ENCODE results near the gene DACT3.
"Not testable (repeated sequence)": the region's sequence is repeated elsewhere in the genome, so short reads cannot be mapped to it uniquely, and the experiment has no call there.

Gene DACT3

DNA sequence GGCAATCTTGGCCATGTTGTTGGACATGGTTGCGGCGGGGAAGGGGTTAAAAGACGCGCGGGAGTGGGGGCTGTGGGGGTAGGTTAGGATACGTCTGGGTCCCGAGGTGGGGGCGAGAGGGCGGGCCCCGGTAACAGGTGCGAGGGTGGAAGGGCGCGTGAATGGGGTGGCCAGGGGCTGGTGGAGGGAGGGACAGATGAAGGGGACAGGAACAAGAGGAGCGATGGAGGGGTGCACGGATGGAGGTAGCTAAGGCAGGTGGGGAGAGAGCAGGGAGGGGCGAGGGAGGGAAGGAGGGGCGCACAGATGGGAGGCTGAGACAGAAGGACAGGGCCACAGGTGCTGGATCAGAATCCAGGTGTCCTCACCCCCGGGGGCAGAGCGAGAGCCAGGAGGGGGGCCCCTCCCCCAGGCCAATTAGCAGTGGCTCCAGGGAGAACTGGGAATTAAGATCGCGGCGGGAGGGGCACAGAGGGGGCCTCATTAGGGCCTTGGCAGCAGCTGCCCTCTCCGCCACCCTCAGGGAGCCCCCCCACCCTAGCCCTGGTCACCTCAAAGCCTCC lies 26.2 kb downstream of the DACT3 start:
- no peak overlapping the region; the same call in 1 of the 2 replicates for H3K4me3 ChIP-seq (ENCODE audit: low read depth, low read length)
- TF ChIP-seq, protein P1, sequence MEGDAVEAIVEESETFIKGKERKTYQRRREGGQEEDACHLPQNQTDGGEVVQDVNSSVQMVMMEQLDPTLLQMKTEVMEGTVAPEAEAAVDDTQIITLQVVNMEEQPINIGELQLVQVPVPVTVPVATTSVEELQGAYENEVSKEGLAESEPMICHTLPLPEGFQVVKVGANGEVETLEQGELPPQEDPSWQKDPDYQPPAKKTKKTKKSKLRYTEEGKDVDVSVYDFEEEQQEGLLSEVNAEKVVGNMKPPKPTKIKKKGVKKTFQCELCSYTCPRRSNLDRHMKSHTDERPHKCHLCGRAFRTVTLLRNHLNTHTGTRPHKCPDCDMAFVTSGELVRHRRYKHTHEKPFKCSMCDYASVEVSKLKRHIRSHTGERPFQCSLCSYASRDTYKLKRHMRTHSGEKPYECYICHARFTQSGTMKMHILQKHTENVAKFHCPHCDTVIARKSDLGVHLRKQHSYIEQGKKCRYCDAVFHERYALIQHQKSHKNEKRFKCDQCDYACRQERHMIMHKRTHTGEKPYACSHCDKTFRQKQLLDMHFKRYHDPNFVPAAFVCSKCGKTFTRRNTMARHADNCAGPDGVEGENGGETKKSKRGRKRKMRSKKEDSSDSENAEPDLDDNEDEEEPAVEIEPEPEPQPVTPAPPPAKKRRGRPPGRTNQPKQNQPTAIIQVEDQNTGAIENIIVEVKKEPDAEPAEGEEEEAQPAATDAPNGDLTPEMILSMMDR (IDR thresholded peaks at IDR 0.05; ENCODE audit: low read depth, low read length, missing control alignments): no peak
- DNase-seq (ENCODE audit: low read depth): no peak

DNA sequence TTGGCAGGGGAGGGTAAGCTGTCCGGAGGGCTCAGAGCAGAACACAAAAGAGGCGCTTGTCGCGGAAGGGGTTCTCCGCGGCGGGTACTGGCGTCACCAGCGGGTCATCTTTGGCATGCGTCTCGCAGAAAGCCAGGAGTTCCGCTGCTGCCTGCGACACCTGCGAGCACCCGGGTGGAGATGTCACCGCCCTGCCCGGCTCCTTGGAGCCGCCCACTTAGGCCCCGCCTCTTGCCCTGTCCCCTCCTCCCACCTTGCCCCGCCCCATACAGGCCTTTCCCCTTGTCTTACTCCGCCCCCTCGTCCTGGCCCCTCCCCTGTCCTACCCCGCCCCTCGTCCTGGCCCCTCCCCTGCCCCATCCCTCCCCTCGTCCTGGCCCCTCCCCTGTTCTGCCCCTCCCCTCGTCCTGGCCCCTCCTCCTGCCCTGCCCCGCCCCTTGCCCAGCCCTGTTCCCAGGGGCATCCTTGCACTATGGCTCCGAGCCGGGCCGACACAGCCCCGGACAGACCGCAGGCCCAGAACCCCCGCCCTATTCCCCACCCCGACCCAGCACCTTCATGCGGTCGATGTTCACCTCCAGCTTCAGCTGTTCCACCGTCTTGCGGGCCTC lies 26.8 kb downstream of the DACT3 start:
- peak; percentile 64 for DNase-seq (ENCODE audit: low read depth)
- TF ChIP-seq, protein P1 (IDR thresholded peaks at IDR 0.05; ENCODE audit: low read depth, low read length, missing control alignments): no peak
- peak overlapping the region; percentile 34 for H3K4me3 ChIP-seq (ENCODE audit: low read depth, low read length)

DNA sequence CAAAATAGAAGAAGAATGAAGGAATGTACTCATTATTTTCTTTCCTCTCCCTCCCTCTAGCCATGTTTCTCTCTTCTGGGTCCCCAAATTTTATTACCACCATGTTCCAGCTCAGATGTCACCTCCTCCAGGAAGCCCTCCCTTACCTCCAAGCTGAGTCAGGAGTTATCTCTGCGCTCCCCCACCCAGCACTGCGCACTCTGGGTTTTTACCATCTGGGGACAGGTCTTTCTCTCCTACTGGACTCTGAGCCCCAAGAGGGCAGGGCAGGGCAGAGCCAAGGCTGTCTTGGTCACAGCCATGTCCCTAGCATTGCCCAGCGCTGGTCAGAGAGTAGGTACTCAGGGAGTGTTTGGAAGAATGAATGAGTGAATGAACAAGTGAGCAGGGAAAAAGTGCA lies 27.9 kb downstream of the DACT3 start:
- DNase-seq (ENCODE audit: low read depth): no peak
- TF ChIP-seq, protein P1 (IDR thresholded peaks at IDR 0.05; ENCODE audit: low read depth, low read length, missing control alignments): no peak
- H3K4me3 ChIP-seq (ENCODE audit: low read depth, low read length): no peak overlapping the region

DNA sequence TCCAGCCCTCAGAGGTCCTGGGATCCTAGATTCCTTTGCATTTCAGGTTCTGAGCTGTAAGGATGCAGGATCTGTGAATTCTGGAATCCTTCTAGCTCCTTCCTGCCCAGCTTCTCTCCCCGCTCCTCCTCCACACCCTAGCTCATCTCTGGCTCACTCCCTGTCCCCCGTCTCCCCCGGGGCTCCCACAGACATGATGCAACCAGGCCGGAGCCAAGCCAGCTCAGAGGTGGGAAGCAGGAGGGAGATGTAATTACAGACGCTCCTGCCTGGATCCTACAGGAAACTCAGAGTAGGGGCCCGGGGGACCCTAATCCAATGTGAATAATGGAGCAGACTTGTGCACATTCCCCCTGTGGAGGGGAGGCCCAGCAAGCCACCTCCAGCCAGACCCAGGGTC lies 29.5 kb downstream of the DACT3 start:
- DNase-seq (ENCODE audit: low read depth): no peak
- TF ChIP-seq, protein P1 (IDR thresholded peaks at IDR 0.05; ENCODE audit: low read depth, low read length, missing control alignments): no peak
- H3K4me3 ChIP-seq (ENCODE audit: low read depth, low read length): no peak overlapping the region

DNA sequence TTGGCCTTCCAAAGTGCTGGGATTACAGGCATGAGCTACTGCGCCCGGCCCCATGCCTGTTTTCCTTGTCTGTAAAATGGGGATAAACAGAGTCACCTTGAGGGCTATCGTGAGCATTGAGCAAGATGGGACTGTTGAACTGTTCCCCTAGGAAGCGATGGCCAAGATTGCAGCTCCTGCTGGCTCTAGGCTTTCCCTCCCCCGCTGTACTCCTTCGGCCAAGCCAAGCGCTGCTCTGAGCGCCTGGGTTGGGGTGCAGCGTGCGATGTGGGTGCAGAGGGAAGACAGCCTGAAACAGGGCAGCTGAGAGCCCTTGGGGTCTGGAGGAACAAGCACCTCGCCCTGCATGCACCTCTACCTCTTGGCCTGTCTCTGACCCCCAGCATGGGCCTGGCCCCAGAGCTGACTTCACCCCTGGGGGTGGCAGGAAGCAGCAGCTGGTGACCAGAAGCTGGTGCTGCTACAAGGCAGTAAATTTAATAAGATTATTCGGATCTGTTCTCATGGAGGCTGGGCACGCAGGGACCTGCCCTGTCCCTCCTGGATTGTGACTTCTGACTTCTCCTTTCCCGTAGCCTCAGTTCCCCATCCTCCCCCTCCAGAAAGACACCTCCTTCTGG lies 30.3 kb downstream of the DACT3 start:
- TF ChIP-seq, protein P1 (IDR thresholded peaks at IDR 0.05; ENCODE audit: low read depth, low read length, missing control alignments): no peak
- no peak overlapping the region for H3K4me3 ChIP-seq (ENCODE audit: low read depth, low read length)
- DNase-seq (ENCODE audit: low read depth): no peak

DNA sequence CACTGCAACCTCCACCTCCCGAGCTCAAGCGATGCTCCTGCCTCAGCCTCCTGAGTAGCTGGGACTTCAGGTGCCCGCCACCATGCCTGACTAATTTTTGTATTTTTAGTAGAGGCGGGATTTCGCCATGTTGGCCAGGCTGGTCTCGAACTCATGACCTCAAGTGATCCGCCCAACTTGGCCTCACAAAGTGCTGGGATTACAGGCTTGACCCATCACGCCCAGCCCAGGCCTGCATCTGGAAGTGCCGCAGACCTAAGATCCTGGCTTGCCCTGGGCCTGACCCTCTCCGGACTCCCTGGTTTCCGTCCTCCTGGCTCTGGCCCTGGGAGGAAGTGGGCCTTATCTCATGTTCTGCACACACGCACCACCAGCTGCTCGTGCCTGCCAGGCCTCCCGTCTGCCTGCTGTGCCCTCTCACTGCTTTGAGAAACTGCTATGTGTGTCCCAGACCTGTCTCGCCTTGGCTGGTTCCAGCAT lies 31.4 kb downstream of the DACT3 start:
- no peak for DNase-seq (ENCODE audit: low read depth)
- TF ChIP-seq, protein P1 (IDR thresholded peaks at IDR 0.05; ENCODE audit: low read depth, low read length, missing control alignments): no peak
- no peak overlapping the region for H3K4me3 ChIP-seq (ENCODE audit: low read depth, low read length)

DNA sequence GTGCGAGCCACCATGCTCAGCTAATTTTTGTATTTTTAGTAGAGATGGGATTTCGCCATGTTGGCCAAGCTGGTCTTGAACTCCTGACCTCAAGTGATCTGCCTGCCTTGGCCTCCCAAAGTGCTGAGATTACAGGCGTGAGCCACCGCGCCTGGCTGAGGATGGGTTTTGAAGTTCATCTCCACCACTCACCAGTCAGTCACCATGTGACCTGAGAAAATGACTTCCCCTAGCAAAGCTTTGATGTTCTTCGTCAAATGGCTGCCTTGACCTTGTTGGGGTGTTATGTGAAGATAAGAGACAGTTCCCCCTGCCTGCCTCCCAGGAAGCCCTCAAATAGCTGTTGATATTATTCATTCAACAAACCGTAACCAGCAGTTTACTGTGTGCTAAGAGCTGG lies 32.0 kb downstream of the DACT3 start:
- DNase-seq (ENCODE audit: low read depth); H3K4me3 ChIP-seq (ENCODE audit: low read depth, low read length): not testable (repeated sequence)

All from GM12864 (cell line).